NCI-H524 treated with DMSO at 0.1 percent for 48 hours (cell line): ENCODE measurements around the gene FDXR.
"Not testable (repeated sequence)": the region's sequence is repeated elsewhere in the genome, so short reads cannot be mapped to it uniquely, and the experiment has no call there.

Source experiments
- DNase-seq: peaks from one replicate; lab custom pipeline; 2025; lab: John Stamatoyannopoulos, UW

FDXR gene, protein sequence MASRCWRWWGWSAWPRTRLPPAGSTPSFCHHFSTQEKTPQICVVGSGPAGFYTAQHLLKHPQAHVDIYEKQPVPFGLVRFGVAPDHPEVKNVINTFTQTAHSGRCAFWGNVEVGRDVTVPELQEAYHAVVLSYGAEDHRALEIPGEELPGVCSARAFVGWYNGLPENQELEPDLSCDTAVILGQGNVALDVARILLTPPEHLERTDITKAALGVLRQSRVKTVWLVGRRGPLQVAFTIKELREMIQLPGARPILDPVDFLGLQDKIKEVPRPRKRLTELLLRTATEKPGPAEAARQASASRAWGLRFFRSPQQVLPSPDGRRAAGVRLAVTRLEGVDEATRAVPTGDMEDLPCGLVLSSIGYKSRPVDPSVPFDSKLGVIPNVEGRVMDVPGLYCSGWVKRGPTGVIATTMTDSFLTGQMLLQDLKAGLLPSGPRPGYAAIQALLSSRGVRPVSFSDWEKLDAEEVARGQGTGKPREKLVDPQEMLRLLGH

DNA sequence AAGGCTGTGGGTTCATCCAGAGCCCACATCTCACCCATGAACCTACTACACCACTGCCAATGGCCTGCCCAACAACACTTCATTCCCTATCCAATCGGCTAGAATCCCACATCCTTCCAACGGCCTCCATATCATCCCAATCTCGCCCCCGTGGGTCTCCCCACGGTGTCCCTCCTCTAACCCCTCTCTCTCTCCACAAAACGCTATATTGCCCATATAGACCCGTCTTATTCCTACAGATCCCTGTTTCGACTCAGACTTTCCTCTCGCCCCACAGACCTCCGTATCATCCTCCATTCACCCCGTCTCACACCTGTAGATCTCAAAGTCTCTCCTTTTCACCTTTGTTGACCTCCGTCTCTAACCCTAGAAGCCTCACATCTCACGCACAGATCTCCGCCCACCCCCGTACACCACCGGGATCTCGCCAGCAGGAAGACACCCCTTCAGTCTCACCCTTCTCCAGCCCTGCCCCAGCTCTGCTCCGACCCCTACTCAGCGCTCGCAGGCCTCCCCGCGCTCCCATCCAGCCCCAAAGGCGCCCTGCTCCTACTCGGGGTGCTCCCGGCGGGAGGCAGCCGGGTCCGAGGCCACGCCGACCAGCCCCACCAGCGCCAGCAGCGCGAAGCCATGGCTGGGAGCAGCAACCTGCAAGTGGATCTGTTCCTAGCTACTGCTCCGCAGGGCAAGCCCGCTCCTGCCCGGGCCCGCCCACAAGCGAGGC, at the start of gene FDXR:
TSS of gene FDXR (minus strand) at position 682 of the 724 bp plus-strand sequence. CDS start at position 632, 50 bp downstream.
- no peak for DNase-seq

- DNase-seq, result no peak
Observed at GRCh38 chr17:74922172-74922571, 49.4 kb upstream of the FDXR start.

DNA sequence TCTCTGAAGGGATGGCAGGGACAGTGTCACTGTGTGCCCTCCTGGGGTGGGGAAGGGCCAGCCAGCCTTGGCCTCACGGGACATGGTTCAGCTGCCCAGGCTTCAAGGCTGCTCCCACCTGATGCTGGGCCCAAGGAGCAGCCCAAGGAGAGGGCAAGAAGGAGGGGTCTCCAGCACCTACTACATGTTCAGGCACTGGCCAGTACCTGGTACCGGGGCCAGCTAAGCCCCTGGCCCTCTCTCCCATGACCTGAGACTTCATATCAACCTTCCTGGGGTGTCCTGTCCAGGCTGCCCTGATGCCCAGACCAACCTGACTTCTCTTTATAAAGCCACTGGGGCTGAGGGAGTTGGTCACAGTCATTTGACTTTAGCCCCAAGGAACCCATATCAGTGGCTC, 49.0 kb upstream of the FDXR start:
- DNase-seq, result no peak

GRCh38 chr17:74921026-74921681, 48.4 kb upstream of the FDXR start:
- DNase-seq, result no peak

DNA sequence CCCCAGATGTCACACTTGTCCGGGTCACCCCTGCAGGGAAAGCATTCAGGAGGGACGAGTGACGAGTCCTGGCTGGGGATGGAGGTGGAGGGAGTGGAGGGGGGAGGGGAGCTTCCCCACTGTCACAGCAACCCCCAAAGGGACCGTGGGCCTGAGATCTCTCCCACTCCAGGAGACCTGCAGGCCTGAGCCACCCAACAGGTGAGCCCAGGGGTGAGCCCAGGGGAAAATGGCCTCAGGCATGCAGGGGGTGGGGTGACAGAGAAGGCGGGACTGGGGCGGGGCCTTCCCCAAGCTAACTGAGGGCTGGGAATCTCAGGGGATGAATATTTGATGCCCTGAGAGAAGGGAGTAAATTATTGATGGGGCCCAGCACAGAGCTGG, 47.8 kb upstream of the FDXR start:
- no peak for DNase-seq

GRCh38 chr17:74920306-74920620, 47.5 kb upstream of the FDXR start:
- no peak for DNase-seq

DNA sequence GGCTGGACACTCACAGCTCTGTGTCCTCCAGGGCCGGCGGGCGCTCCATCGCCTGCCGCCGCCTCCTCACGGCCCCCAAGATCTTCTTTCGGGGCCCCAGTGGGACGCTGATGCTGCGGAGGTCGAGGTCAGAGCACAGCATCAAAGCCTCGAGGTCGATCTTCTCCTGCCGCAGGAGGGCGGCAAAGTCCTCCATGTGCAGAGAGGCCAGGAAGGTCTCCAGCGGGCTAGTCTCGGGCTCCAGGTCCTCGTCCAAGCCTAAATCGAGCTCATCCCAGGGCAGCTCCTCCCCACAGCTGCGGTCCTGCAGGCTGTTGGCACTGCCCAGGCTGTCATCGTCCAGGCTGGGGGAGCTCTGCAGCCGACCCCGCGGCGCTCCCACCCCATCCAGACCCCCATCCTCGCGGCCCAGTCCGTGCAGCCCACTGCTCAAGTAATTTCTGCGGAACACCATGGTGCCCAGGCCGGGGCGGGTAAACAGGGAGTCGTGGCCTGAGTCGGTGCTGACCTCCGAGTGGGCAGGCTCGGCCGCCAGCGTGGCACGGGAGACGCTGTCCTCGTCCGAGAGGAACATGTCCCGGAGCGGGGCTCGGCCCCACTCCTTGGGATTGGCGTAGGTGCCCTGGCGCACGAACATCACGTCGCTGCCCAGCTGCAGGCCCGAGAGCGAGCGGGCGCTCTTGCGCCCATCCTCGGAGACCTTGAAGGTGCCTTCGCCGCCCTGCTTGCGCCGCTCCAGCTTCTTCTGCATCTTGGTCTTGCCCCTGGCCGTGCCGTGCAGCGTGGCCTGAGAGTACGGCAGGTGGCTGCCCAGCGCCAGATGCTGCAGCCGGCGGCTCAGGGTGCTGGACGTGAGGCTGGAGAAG, 46.9 kb upstream of the FDXR start:
- no peak for DNase-seq

GRCh38 chr17:74918906-74919305, 46.1 kb upstream of the FDXR start:
- DNase-seq, result no peak

DNA sequence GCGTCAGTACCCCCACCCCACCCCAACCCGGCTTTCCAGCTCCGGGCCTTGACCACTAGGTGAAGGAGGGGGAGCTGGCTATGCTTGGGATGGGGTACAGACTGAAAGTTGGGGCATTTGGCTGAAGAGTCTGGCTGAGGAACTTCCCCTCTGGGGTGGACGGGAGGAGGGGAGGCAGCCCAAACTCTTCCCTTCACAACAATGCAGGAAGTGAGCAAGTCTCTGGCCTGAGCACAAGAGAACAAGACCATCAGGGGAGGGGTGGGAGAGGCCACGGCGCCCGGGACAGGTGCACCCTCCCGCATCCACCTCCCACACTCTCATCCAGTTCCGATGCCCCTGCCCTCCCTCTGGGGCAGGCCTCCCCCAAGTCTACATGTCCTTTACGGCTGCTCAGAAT, 44.6 kb upstream of the FDXR start:
- no peak for DNase-seq

- no peak for DNase-seq
Observed at GRCh38 chr17:74916851-74917199, 44.0 kb upstream of the FDXR start.

DNA sequence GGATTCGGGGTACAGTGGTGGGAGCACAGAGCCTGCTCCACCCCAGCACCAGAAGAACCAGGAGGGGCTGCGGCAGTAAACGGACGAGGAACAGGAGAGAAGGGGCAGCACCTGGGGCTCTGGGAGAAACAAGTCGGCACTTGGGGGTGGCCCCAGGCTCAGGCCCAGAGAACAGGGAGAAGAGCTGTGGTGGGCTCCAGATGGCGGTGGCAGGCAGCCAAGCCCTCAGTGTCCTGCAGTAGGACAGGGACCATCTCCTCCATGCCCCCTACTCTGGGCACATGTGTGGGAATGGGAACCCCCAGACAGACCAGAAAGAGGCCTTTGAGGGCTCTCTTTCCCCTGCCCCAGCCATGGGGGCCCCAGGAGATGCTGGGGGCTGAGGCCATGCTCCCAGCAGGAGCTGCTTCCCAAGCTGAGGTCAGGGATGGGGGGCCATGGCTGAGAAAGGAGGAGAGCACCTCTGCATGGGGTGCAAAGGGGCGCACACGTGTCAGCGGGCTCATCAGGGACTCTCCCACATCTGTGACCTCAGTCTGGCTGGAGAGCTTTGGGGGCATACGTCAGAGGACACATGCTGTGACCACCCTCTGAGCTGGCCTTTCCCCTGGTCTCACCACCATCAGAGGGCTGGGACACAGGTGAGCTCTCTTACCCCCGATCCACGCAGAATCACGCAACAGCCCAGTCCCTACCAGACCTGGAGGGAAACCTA, 43.5 kb upstream of the FDXR start:
- DNase-seq, result no peak

GRCh38 chr17:74911423-74911822, 38.6 kb upstream of the FDXR start:
- DNase-seq, result not testable (repeated sequence)

DNA sequence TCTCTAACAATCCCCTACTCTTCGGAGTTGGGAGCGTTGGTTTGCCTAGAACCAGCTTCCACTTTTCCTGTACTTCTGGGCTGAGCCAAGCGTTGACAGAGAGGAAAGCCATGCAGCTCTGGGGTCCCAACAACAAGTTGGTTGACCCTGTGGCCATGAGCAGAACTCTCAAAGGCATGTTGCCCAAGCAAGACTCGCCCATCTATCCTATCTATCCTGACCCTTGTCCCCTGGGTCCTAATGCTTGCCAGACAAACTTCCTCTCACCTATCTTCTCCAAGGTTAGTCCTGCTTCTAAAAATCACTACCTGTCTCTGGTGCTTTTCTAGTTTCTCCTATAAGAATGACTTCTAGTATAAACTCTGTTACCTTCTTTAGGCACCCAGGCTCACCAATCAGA, 36.3 kb upstream of the FDXR start:
- DNase-seq, result not testable (repeated sequence)

GRCh38 chr17:74907012-74907411, 34.2 kb upstream of the FDXR start:
- no peak for DNase-seq

GRCh38 chr17:74906214-74906793, 33.5 kb upstream of the FDXR start:
- not testable (repeated sequence) for DNase-seq

- no peak for DNase-seq
Observed at GRCh38 chr17:74904687-74905409, 32.1 kb upstream of the FDXR start.

GRCh38 chr17:74903671-74904070, 30.9 kb upstream of the FDXR start:
- no peak for DNase-seq

DNA sequence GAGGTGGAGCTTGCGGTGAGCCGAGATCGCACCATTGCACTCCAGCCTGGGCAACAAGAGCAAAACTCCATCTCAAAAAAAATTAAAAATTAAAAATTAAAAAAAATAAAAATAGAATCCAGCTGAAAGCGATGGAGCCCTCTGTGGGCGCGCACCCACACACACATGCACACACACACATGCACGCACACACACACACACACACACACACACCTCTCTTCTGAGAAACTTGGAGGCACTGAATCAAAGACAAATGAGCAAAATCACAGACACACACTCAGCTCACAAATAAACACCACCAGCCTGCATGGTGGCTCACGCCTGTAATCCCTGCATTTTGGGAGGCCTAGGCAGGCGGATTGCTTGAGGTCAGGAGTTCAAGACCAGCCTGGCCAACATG, 30.2 kb upstream of the FDXR start:
- DNase-seq, result no peak

GRCh38 chr17:74901353-74902135, 28.8 kb upstream of the FDXR start:
- DNase-seq, result no peak

DNA sequence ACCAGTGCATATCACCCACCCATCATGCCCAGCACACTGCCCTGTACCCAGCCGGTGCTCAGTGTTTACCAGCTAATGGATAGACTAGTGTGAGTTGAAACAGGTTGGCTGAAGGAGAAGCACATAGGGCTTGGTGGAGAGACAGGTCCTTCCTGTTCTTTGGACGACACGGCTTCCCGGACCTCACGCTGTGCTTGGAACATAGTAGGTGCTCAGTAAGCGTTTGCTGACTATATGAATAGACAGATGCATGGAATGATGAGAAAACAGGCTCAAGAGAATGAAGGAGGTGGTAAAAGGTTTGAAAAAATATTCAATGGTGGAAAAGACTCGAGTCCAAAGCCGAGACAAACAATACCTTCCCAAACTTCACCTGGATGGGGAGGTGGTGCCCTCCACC, 27.4 kb upstream of the FDXR start:
- no peak for DNase-seq
